Stimulated activated naive CD8-positive, alpha-beta T cell treated with anti-CD3 and anti-CD28 coated beads, Interleukin-15, Interleukin-2, amounts not matched to agents 100 U/mL and 50 U/mL, for 24 hours (primary cell): ENCODE measurements around the gene MAL.
"Not testable (repeated sequence)": the region's sequence is repeated elsewhere in the genome, so short reads cannot be mapped to it uniquely, and the experiment has no call there.

Experiments
- ATAC-seq: fragments of 150-1000 bp; cut with Tn5 transposase; one replicate; pipeline ENCODE4 v1.10.0; 2021
- DNase-seq: peaks from one replicate; pipeline ENCODE4 v3.0.0; 2021

MAL gene

DNA sequence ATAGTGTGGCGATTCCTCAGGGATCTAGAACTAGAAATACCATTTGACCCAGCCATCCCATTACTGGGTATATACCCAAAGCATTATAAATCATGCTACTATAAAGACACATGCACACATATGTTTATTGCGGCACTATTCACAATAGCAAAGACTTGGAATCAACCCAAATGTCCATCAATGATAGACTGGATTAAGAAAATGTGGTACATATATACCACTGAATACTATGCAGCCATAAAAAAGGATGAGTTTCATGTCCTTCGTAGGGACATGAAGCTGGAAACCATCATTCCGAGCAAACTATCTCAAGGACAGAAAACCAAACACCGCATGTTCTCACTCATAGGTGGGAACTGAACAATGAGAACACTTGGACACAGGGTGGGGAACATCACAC, 72.8 kb downstream of the MAL start:
- not testable (repeated sequence) for DNase-seq, ATAC-seq

DNA sequence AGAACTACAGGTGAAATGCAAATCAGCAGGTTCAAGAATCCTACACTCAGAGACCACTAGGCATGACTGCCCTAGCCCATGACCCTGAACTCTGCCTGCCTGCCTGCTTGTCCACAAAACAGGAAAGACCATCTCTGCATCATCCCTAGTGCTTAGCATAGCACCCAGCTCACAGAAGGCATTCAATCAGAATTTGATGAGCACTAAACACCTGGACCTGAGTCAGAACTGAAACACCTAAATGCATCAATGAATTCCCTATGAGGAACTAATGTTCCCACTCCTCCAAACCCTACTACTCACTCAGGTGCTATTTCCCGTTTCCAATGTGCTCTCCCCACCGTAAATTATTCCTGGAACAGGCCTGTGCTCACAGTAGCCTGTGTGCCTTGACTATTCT, 74.4 kb downstream of the MAL start:
- ATAC-seq = no peak
- DNase-seq = no peak
